Measurements from ENCODE around the gene NDC1.

NDC1 gene

GRCh38 chr1:53715478-53715877, 122.6 kb downstream of the NDC1 start:
- Histone ChIP-seq H3K4me3 (ENCODE audit: low read depth in 1 of 2, low read length in 2 of 2) (no peak overlapping the region), H3K9ac (ENCODE audit: low read length) (no peak overlapping the region), H3K27me3 (ENCODE audit: control insufficient read depth in 1 of 2, insufficient read depth in 2 of 2, low read length in 2 of 2) (peaks cover 0 to 11% of the 10 kb centered on the region in 2 donors), H3K36me3 (ENCODE audit: insufficient read depth, low read length) (no peaks in the 10 kb centered on the region), H3K27ac (ENCODE audit: low read depth, low read length) (no peak overlapping the region), H3K9me3 (ENCODE audit: low read length) (no peaks in the 10 kb centered on the region), H3K4me1 (ENCODE audit: insufficient read depth, low read length) (no peaks in the 10 kb centered on the region)

Data from muscle layer of colon (tissue), 2 donors.